GM13977 (cell line): ENCODE data around the gene ZNF850.
"Not testable (repeated sequence)": the region's sequence is repeated elsewhere in the genome, so short reads cannot be mapped to it uniquely, and the experiment has no call there.

Experiments used
- DNase-seq: peaks from one replicate; pipeline ENCODE4 v3.0.0; 2012; ENCODE audit warnings: low spot score
- in situ Hi-C: fragments of 300-500 bp; cut with MboI; formaldehyde crosslinking; loops from one replicate; pipeline ENCODE4 v1.12.0; 2022; ENCODE audit warnings: low sequenced_read_pairs, low pct_unique_long_range_greater_than_20kb, mixed read lengths, inconsistent platforms; ENCODE audit not compliant: unreplicated experiment
- TF ChIP-seq, protein P1 (sequence below): IDR thresholded peaks from 2 replicates; pipeline ENCODE4 v1.5.1; 2012; ENCODE audit warnings: mild to moderate bottlenecking, control low read depth; ENCODE audit not compliant: insufficient read depth; ENCODE audit errors: extremely low read depth, missing control alignments

Gene ZNF850

DNA sequence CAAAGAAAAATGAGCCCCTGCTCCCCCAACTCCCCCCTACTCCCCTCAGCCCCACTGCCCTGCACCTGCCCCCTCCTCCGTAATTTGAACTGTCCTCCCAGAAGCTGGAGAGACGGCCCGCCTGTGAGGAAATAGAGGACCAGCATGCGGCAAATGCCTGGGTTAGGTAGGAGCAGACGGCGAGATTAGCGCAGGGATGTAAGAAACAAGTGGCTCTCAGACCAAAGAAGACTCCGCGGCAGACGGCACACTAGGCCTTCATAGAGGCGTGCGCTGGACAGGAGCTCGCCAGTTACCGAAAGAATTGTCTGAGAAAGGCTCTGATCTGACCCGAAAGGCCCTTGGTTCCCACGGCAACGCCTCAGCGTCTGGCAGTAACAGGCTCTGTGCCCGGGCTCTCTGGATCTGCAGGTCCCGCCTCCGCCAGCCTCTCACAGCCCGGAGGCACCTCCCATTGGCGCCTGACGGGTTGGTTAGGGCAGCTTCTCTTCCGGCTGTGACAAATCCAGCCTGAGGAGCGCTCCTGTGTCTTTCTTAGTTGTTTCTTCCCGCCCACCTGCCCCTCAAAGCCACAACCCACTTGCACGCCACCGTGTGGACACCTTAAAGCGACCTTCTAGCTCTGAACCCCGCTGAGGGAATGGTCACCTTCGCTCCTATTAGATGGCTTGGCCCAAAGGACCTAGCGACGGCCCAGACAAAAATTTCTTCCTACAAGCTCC is 19.0 kb upstream of the ZNF850 start:
- DNase-seq, in situ Hi-C loops: not testable (repeated sequence)
- TF ChIP-seq, protein P1, sequence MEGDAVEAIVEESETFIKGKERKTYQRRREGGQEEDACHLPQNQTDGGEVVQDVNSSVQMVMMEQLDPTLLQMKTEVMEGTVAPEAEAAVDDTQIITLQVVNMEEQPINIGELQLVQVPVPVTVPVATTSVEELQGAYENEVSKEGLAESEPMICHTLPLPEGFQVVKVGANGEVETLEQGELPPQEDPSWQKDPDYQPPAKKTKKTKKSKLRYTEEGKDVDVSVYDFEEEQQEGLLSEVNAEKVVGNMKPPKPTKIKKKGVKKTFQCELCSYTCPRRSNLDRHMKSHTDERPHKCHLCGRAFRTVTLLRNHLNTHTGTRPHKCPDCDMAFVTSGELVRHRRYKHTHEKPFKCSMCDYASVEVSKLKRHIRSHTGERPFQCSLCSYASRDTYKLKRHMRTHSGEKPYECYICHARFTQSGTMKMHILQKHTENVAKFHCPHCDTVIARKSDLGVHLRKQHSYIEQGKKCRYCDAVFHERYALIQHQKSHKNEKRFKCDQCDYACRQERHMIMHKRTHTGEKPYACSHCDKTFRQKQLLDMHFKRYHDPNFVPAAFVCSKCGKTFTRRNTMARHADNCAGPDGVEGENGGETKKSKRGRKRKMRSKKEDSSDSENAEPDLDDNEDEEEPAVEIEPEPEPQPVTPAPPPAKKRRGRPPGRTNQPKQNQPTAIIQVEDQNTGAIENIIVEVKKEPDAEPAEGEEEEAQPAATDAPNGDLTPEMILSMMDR, result peak; percentile 17

DNA sequence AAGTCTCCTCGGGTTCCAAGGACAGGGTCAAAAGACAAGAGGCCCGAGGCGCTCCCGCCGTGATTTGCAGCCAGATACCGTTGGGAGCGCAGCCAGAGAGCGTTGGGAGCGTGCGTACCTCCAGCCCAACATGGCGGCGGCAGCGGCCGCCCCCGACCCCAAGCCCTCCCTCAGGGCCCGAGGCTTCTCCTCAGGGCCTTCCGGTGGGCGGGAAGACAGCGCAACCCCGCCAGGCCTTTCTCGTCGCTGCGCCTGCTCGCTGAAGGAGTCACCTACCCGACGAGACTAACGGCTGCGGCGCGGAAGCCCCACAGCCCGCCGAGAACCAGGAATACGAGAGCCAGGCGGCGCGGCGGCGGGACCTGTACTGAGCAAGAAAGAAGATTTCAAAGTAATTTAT is 3.2 kb upstream of the ZNF850 start:
- TF ChIP-seq, protein P1, result no peak

GRCh38 chr19:36773223-36773579 is 594 bp upstream of the ZNF850 start:
- in situ Hi-C loops, result no loop called here
- TF ChIP-seq, protein P1, result no peak
- no peak for DNase-seq

More for the DNA sequence above, 3.2 kb upstream of the ZNF850 start:
- no peak for DNase-seq
- in situ Hi-C loops, result no loop called here

- peak; percentile 69 for DNase-seq
- TF ChIP-seq, protein P1, result no peak
- in situ Hi-C loops, result no loop called here
Measured at GRCh38 chr19:36771261-36772231, 1.1 kb downstream of the ZNF850 start.

DNA sequence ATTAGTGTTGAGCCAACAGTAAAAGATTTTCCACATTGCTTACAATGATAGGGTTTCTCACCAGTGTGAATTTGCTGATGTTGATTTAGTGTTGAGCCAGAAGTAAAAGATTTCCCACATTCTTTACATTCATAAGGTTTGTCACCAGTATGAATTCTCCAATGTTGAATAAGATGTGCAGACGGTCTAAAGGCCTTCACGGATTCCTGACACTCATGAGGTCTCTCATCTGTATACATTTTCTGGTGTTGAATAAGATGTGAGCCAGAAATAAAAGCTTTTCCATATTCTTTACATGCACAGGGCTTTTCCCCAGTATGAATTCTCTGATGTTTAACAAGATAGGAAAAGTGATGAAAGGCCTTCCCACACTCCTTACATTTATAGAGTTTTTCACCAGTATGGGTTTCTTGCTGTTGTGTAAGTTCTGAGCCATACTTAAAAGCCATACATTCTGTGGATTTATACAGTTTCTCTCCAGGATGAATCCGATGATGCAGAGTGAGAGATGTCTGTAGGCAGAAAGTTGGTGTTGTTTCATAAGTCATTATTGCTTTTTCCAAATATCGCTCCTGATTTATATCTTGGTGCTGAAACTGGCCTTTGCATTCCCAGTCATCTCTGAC is 22.4 kb downstream of the ZNF850 start:
- in situ Hi-C loops, result no loop called here
- no peak for DNase-seq
- TF ChIP-seq, protein P1, result no peak

GRCh38 chr19:36749613-36750012 is 23.0 kb downstream of the ZNF850 start:
- DNase-seq, in situ Hi-C loops: not testable (repeated sequence)
